Inferior parietal cortex (tissue), 1 donor: ENCODE results near the gene LRRC72.
"Not testable (repeated sequence)": the region's sequence is repeated elsewhere in the genome, so short reads cannot be mapped to it uniquely, and the experiment has no call there.

Experiments used
- DNase-seq: peaks from one replicate; pipeline ENCODE4 v3.0.0-alpha.2; 2016; ENCODE audit errors: extremely low spot score

Gene LRRC72

DNA sequence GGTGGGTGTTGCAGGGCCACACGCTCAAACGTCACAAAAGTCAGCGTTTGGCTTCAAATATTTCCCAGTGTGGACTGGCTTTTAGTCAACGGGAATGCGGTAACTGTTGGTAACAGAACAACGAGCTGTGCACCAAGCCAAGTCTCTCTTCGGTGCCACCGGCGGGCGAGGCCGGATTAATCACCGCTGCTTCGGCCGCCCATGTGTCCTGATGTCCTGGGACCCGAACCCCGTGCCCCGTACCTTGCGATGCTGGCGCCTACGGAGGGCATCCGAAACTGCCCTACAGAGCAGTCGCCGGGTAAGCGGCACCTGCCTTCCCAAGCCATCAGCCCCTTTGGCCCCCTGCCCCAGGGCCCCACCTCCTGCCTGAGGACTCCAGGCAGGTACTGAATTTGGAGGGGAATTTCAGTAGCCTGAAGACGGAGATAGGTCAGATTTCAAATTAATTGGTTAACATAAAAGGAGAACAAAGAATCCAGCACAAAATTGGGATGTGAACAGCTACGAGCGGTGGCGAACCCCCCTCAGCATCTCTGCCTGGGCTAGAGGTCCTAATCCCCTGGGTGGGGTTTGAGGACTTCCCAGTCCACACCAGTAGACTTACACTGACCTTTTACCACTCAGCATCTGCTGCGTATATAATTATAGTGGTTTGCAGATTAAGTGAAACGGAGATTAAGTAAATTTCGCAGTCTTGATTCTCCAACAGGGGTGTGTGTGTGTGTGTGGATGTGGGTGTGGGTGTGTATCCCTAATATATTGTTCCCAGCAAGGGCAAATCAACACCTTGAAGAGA is at the start of gene LRRC72:
LRRC72 (plus strand) TSS at position 84 of the 799 bp plus-strand sequence; CDS start at position 212, 128 bp downstream.
- no peak for DNase-seq

DNA sequence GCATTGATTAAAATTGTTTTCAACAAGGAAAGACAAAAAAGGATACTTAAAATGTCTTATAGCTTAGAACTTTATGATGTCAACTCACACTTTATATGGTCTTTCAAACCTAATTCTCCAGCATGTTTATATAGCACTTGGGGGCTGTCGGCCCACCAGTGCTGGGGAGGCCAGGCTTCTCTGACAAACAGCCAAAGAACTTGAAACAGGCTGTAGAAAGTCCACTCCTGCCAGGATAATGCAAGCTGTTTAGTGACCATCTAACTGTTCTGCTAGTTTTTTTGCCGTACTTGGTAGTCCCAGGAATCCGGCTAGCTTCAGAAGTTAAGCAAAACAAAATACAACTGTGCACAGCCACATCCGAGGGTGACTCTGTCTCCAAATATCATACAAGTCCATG is 47.5 kb upstream of the LRRC72 start:
- DNase-seq = no peak

DNA sequence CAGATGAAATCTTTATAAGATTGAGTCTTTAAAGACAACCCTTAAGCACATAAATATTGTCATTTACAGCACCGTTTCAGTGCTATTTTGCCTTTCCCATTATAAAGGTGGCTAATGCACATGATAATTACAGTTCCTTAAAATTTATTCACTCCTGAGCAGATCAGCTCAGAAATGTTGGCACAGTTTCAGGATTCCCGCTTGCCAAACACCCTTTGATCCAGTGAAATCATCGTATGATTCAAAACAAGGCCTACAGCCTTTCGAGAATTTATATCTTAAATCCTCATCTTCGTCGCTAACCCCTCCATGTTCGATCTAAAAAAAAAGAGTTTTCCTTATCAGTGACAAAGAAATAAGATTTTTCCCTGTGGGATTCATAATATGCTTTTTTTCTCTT is 47.0 kb upstream of the LRRC72 start:
- DNase-seq = no peak

DNA sequence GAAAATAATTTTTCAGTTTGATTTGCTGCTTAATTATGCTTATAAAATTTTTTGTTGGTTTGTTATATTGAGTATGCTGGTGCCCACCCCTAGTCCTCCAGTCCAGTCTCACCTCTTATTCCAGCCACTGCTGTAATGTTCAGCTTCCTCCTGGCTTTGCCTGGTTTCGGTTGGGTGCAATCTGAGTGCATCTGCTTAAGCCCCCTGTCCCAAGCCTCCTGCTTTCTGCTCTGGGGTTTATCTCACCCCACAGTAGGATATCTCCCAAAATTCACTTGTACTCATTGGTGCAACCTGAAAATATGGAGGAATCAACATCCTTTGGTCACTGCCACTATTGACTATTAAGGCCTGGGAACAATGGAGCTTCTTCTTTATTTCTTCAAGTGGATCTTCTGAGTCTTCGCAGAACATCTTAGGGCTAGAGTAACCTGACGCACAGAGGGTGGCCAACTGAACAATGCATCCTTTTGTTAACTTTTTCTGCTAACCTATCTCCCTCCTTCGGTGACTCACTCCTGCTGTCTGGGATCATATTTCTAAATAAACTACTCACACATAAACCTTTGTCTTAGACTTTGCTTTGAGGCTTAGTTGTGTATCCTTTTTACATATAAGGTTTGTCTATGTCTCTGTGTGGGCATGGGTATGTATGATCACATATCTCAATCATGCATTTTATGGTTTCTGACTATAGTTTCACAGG is 42.0 kb upstream of the LRRC72 start:
- no peak for DNase-seq

DNA sequence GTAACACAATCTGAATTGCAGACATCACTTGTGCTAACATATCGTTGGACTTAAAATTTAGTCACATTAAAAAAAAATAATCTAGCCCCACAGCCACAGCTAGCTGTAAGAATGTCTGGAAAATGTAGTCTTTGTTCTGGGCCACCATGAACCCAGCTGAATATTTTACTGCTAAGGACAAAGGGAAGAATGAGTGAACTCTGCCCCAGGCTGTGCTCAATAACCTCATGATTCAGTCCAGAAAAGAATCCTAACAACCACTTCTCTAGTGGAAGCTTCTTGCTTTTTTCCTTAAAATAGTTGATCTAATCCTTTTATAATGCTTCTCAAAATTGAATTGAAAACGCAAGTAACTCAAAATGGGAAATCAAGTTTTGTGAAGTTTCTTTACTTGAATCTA is 35.5 kb upstream of the LRRC72 start:
- DNase-seq = no peak

DNA sequence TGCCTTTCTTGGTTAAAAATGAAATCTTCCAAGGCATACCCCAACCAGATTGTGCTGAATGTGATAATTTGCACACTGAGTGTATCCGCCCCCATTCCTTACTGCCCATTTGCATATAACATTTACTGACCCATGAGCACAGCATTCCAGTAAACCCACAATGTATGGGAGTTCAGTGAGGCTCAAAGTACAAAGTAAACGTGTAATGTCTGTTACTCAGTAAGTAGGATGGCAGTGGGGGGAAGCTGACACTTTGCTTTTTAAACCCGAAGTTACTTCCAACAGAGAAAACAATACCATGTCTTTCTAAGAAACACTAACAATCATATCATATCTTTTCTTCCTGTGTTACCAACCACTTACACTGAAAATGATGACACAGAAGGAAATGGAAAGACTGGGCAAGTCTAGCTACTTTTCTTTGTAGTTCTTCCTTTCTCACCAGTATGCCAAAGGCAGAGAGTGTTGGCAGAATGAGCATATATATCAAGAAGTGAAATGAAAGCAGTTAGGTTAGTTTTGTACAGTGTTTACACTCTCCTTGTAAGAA is 34.0 kb upstream of the LRRC72 start:
- no peak for DNase-seq

DNA sequence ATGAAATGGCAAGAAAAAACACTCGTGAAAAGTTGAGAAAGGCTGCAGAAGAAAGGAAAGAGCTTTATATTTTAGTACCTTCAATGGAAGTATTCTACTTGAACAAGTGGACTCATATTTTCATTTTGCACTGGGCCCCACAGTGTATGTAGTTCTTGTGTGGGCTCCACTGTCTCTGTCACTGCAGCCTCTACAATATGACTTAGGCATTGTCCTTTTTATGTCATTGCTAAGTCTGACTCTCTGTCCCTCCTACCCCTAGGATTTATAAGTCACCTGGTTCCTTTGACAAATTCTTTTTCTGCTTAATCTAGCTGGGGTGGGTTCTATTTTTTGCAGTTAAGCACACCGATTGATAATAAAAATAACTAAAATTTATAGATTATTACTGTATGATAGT is 33.4 kb upstream of the LRRC72 start:
- DNase-seq = no peak

DNA sequence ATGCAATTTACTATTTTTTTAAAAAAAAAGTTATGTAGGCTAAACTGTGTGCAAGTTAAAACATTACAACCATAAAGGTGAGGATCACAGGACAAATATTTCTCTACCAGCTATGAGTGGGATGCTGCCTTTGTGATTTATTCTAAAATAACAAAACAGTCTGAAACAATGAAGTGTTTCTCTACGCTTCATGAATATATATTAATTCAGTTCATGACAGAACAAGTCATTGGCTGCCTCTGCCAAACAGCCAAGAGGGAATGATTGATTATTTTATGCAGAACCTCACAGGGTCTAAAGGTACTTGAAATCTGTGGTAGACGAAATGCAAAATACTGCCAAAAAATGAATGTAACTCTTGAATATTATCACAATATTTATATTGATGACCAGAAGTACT is 32.1 kb upstream of the LRRC72 start:
- no peak for DNase-seq

DNA sequence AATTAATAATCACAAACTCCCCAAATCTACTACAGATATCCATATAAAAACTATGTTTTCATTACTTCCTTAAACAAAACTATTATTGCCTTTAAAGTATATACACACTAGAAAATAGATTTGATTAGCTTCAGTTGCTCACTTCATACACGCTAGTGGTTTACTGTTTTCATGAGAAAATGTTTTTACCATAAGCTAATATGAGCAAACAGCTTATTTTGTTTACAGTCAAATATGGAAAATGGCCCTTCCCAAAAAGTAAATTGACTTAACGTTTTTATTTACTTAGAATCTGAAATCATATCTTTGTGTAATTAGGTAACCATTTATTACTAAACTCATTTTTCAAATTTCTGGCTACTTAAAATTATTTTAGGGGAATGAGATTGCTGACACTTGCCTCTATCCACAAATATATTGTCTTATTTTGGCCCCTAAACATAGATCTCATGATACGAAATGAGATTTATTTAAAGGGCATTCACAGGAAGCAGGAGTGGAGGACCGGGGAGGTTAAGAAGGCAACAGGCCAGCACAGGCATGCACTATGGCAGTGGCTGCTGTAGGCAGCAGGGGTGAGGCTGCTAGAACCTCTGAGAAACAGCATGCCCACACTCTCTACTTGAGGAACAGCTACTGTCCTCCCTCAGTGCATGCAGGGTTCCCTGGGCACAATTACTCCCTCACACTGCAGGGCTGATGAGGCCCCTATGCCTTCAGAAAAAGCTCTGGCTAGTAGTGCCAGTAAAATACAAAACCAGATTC is 31.5 kb upstream of the LRRC72 start:
- DNase-seq = no peak

DNA sequence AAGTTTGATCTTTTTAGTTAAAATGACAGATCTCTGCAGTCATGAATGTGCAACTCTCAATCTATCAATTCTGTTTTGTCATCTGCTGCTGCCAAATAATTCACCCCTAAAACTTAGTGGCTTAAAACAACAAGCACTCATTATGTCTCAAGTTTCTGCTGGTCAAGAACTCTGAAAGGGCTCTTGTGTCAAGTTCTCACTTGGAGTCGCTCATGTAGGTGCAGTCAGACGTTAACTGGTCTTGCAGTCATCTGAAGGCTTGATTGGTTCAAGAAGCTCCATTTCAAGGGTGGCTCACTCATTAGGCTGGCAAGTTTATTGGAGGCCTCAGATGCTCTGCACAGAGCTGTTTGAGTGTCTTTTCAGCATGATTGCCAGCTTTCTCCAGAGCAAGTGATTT is 28.5 kb upstream of the LRRC72 start:
- no peak for DNase-seq

DNA sequence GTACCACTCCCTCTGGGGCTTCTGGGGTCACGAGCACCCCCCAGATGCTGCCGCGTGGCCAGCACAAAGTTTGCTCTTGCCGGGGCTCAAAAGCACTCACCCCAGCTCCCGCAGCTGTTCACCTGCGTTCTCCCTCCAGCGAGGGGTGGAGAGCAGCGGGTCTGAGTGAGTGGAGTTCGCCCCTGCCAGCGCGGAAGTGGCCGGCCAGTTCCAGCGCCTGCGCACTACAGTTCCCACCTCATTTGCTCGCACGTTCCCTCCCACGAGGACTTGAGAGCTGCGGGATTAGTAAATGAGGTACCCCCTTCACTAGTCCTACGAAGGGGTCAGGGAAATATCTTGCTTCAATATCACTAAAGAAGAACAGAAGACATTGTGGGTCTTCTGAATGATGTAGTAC is 24.3 kb upstream of the LRRC72 start:
- DNase-seq = no peak

DNA sequence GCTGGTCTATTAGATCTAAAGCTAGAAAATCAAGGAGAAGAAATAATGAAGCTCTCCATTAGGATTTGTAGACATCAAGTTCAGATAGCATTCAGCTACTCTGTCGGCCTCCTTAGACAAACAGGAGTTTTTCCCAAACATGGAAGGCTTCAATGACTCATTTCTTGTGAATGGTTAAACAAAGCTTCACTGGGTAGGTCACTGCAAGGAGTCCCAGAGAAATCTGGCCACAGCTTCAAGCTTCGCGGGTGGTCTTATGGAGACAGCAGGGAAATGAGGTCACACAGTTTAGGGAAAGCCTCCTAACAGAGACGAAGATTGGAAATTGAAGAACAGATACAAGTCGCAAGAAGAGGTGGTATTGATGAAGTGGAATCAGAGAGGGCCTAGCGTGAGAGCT is 22.6 kb upstream of the LRRC72 start:
- no peak for DNase-seq

DNA sequence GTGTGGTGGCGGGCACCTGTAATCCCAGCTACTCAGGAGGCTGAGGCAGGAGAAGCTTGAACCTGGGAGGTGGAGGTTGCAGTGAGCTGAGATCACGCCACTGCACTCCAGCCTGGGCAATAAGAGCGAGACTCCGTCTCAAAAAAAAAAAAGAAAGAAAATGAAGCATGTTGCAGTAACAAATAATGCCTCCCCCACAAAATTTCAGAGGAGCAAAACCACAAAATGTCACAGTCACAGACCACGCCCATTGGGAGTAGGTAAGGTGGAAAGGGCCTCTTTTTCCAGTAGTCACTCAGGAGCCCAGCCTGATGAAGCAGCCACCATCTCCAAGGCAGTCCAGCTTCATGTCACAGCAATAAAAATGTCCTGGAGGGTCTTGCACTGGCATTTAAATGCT is 20.2 kb upstream of the LRRC72 start:
- not testable (repeated sequence) for DNase-seq

DNA sequence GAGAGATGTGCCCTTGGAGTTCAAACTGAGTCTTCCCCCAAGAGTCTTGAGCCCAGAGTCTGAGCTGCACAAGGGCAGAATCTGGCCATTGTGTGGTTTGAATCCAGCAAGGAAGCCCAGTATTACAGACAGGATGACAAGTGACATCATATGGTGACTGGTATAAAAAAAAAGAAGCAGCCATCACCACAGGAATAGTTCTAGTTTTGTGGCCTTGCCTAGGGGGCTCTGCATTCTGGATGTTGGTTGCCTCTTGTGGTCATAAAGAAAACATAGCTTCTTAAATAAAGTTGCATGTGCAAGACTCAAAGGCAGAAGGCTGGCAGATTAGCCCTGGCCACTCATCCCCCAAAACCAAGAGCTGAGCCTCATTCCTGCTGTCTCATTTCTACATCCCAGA is 16.8 kb upstream of the LRRC72 start:
- no peak for DNase-seq

DNA sequence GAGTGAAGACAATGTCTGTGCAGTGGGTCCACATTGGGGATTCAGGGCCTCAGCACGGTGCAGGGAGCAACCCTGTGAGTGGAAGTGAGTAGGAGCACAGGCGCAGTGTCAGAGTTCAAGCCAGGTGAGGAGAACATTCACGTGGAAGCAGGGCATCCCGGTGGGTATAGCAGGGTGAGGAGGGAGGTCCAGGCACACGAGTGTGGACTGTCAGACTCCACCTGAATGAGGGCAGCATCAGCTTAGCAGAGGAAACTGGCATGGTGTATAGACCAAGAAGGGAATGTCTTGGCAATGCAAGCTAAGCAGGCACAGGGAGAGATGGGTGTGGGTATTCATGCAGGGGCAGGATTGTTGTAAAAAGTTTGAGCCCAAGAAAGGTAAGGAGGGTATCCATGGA is 15.3 kb upstream of the LRRC72 start:
- DNase-seq = no peak

DNA sequence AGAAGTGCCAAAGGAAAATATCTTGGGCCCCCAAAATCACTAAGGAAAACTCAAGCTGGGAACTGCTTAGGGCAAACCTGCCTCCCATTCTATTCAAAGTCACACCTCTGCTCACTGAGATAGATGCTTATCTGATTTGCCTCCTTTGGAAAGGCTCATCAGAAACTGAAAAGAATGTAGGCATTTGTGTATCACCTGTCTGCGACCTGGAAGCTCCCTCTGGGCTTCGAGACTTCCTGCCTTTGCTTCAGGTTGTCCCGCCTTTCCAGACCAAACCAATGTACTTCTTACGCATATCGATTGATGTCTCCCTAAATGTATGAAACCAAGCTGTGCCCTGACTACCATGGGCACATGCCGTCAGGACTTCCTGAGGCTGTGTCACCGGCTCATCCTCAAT is 14.5 kb upstream of the LRRC72 start:
- DNase-seq = no peak

DNA sequence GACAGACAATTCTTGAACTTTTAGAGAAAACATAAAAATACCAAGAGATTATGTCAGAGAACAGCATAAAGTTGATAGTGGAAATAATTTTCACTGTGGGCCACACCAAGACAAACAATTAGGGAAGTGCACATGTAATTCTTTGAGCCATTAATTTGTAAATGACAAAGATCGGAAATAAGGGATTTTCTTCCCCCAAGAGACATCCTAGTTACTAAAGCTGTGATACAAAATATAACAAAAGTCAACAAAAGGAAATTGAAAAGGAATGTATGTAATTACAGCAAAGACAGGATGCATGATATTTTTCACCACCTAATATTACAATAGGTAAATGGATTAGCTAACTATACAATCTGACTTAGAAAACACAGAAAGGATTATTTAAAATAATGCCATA is 12.4 kb upstream of the LRRC72 start:
- DNase-seq = no peak

DNA sequence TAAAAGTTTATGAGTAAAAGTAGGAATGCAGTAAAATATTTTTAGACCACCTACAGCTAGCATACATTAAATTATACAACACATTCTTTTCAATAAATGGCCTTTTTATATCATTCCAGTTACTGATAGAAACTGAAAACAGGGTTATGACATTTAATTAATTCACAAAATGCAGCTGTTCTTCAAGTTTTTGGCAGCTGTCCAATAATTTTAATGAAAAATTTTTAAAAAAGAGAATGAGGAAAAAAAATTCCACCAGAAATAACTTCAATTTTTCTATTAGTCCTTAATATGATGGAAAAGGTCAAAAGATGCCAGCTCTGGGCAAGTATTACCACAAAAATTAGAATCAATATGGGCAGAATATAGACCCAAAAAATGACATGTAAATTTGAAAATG is 11.9 kb upstream of the LRRC72 start:
- DNase-seq = no peak

DNA sequence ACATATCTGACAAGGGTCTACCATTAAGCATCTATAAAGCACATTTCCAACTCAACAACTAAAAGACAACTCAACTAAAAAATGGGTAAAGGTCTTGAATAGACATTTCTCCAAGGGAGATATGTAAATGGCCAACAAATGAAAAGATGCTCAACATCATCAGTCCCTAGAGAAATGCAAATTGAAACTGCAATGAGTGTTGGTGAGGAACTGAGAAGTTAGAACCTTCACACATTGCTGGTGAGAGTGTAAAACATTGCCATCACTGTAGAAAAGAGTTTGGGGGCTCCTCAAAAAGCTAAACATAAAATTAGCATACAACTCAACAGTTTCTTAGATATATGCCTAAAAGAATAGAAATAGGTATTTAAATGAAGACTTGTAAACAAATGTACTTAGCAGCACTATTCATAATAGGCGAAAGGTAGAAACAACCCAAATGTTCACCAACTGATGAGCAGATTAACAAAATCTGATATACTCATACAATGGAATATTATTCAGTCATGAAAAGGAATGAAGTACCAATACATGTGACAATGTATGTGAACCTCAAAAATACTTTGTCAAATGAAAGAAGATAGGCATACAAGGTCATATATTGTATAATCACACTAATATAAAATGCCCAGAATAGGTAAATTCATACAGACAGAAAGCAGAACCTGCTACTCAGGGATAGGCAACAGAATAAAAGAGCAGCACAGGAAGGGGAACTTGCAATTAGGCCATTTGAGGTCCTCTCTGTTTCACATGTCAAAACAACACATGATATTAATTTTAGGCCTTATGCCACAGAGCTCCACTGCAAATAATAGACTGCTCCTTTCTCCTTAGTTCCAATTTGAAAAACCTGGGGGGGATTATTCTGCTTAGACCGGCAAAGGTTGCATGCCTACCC is 10.6 kb upstream of the LRRC72 start:
- no peak for DNase-seq

DNA sequence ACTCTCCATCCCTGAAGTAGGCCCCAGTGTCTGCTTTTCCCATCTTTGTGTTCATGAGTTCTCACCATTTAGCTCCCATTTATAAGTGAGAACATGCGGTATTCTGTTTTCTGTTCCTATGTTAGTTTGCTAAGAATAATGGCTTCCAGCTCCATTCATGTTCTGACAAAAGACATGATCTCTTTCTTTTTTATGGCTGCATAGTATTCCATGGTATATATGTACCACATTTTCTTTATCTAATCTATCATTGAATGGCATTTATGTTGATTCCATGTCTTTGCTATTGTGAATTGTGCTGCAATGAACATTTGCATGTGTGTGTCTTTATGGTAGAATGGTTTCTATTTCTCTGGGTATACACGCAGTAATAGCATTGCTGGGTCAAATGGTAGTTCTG is 6.6 kb upstream of the LRRC72 start:
- not testable (repeated sequence) for DNase-seq

DNA sequence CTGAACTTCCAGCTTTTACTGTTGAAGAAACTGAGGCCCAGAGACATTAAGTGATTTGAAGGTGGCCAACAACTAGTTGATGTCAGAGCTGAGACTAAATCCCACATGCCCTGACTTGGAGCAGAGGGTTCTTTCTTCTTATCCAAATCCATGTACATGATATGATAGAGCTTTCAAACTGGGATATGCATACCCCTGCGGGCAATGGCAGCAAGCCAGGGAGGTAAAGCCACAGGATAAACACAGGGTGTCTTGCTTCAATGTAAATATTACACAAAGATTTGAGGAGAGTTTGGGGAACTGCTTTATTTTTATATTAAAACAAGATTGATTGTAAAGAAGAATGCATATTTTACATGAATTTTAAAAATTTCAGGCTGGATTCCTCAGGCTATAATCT is 2.3 kb upstream of the LRRC72 start:
- no peak for DNase-seq
